Suppressor macrophage treated with lipopolysaccharide for 1 hour (primary cell): ENCODE measurements around the gene SOX15.

Experiments
- DNase-seq, 3 donors: peaks; one replicate each; pipeline ENCODE4 v3.0.0-alpha.2; 2020 to 2022

The SOX15 gene

GRCh38 chr17:7556627-7557026 is 33.3 kb downstream of the SOX15 start:
- DNase-seq, result no peak

DNA sequence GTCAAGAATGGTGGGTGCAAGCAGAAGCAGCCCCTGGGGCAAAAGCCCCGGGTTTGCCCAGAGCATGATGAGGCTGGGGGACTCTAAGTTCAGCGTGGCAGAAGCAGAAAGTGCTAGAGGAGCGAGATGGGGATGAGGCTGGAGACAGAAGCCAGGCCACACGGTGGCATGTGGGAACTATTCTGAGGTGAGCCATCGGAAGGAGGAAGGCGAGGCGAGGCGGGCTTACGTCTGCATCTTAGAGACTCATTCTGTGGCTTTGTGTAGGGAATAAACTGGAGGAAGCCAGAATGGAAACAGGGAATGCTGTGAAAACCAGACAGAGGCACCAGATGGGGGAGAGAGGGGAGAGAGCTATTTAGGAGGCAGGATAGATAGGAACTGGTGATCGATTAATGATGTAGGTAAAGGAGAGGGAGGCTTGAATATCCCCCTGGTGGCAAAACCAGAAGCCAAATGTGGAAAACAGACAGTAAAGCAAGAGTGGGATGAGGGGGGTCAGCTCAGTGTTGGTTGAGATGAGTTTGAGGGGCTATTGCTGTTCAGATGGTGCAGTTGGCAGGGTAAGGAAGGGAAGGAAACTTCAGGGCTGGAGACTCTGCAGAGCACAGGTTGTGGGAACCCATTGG is 34.5 kb downstream of the SOX15 start:
- no peak for DNase-seq

DNA sequence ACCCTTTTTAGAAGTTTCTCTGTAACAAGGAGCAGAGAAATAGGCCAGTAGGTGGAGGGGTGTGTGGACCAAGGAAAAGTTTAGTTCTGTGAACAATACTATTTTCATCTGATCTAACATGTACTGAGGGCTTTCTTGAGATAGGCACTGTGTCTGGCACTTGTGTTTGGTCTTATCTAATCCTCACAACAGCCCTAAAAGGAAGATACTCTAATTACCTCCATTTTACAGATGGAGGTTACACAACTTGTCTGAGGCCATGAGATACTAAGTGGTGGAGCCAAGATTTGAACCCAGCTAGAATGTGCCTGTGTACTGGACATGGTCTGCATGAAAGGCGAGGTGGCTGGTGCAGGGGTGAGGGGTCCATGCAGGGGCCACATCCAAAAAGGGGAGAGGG is 36.5 kb downstream of the SOX15 start:
- DNase-seq, result peak in 1 of 3 donors; percentile 15

- DNase-seq, result peak; percentile 69 to 85 (median 76)
These were observed 37.3 kb downstream of the SOX15 start for GRCh38 chr17:7552621-7553051.

GRCh38 chr17:7551396-7551795 is 38.5 kb downstream of the SOX15 start:
- no peak for DNase-seq

DNA sequence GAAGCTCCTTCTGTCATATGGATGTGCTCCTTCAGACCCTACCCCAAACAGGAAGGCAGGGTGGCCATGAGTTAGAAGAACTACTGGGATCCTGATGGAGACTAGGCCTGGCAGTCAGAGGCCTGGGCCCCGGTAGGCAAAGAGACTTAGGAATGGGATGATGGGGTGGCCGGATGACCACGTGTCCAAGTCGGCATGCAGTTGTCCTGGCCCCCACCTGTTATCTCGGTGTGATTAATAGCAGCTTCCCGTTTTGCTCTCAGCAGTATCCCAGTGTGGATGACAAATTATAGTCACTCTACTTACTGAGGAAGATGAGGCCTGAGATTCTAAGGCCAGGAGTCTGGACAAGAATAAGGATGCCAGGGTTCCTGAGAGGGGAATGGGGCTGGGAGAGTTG is 39.5 kb downstream of the SOX15 start:
- DNase-seq, result no peak

- no peak for DNase-seq
These were observed 40.4 kb downstream of the SOX15 start for GRCh38 chr17:7549401-7550055.

GRCh38 chr17:7548585-7549400 is 41.1 kb downstream of the SOX15 start, which contains the start of gene TNFSF12:
TNFSF12 (plus strand) TSS chr17:7549058; CDS start chr17:7549154, 96 bp downstream.
- DNase-seq, result peak; percentile 47 to 71 (median 54)

- DNase-seq, result no peak
These were observed 45.0 kb downstream of the SOX15 start for GRCh38 chr17:7544911-7545310.

GRCh38 chr17:7541074-7541621 is 48.7 kb downstream of the SOX15 start:
- no peak for DNase-seq

DNA sequence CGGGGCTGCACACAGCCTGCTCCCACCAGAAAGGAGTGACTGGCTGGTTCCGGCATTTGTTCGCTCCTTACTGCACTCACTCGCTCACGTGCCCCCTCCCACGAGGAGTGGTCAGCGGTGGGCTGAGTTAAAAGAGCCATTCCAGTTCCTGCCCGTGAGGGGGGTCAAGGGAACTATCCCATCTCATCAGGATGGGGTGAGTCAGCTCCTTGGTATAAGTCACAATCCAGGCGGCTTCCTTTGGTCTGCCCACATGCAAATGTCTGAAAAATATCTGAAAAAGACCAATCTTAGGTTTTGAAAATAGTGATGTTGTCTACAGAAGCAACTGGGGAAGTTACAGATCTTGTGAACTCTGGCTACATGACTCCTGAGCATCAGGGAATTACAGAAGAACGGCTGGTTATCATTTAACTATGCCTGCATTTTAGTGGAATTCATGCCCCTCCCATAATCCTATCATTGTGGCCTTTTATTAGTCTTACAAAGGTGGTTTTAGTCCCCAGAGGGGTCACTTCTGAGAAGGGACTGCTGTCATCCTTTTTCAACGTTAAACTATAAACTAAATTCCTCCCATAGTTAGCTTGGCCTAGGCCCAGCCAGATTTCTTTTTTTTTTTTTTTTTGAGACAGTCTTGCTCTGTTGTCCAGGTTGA is 50.9 kb downstream of the SOX15 start:
- DNase-seq, result peak in 1 of 3 donors; percentile 29
